ENCODE measurements around the gene DPP9.
A peak's percentile ranks its signal among the peaks of the same experiment; 100 is the strongest.
"Not testable (repeated sequence)": the region's sequence is repeated elsewhere in the genome, so short reads cannot be mapped to it uniquely, and the experiment has no call there.

Gene DPP9

GRCh38 chr19:4684312-4685095 lies 39.1 kb downstream of the DPP9 start:
- no peak for DNase-seq (ENCODE audit: low spot score)

- no peak for DNase-seq (ENCODE audit: low spot score)
Observed at GRCh38 chr19:4682417-4683200, 41.0 kb downstream of the DPP9 start.

- not testable (repeated sequence) for DNase-seq (ENCODE audit: low spot score)
Observed at GRCh38 chr19:4680021-4680420, 43.6 kb downstream of the DPP9 start.

- no peak for DNase-seq (ENCODE audit: low spot score)
Observed at GRCh38 chr19:4678881-4679790, 44.5 kb downstream of the DPP9 start.

- no peak for DNase-seq (ENCODE audit: low spot score)
Observed at GRCh38 chr19:4676955-4677731, 46.5 kb downstream of the DPP9 start.

- DNase-seq (ENCODE audit: low spot score): no peak
Observed at GRCh38 chr19:4675346-4675745, 48.3 kb downstream of the DPP9 start.

- DNase-seq (ENCODE audit: low spot score): no peak
Observed at GRCh38 chr19:4673726-4674125, 49.9 kb downstream of the DPP9 start.

- no peak for DNase-seq (ENCODE audit: low spot score)
Observed at GRCh38 chr19:4673216-4673615, 50.4 kb downstream of the DPP9 start.

- no peak for DNase-seq (ENCODE audit: low spot score)
Observed at GRCh38 chr19:4671185-4671851, 52.3 kb downstream of the DPP9 start.

- peak; percentile 94 for DNase-seq (ENCODE audit: low spot score)
Observed at GRCh38 chr19:4669723-4670480, 53.7 kb downstream of the DPP9 start, which contains the start of gene MYDGF. Gene MYDGF (minus strand): TSS chr19:4670342. CDS start chr19:4670334, 8 bp downstream.

- DNase-seq (ENCODE audit: low spot score): no peak
Observed at GRCh38 chr19:4664642-4665041, 59.0 kb downstream of the DPP9 start.

- no peak for DNase-seq (ENCODE audit: low spot score)
Observed at GRCh38 chr19:4662812-4663211, 60.8 kb downstream of the DPP9 start.

- DNase-seq (ENCODE audit: low spot score): no peak
Observed at GRCh38 chr19:4662020-4662695, 61.5 kb downstream of the DPP9 start.

- no peak for DNase-seq (ENCODE audit: low spot score)
Observed at GRCh38 chr19:4660993-4661392, 62.6 kb downstream of the DPP9 start.

GRCh38 chr19:4660181-4660791 lies 63.4 kb downstream of the DPP9 start:
- DNase-seq (ENCODE audit: low spot score): no peak

GRCh38 chr19:4657835-4658234 lies 65.8 kb downstream of the DPP9 start:
- DNase-seq (ENCODE audit: low spot score): no peak

GRCh38 chr19:4657262-4657661 lies 66.4 kb downstream of the DPP9 start:
- DNase-seq (ENCODE audit: low spot score): no peak

- DNase-seq (ENCODE audit: low spot score): no peak
Observed at GRCh38 chr19:4656102-4656501, 67.5 kb downstream of the DPP9 start.

All from left forelimb (tissue), 1 donor.